RWPE2 (cell line): ENCODE results near the gene CACNA1H.

Source experiments
- ATAC-seq: fragments of 200-7000 bp; cut with Tn5 transposase; 3 replicates; pipeline ENCODE4 v1.9.1; 2021; ENCODE audit warnings: low read depth
- DNase-seq: peaks from one replicate; pipeline ENCODE4 v3.0.0-alpha.2; 2020; ENCODE audit warnings: low spot score
- H3K27ac ChIP-seq: fragments of 450-650 bp; 2 replicates; pipeline ENCODE4 v1.5.1; 2017; ENCODE audit warnings: mild to moderate bottlenecking; ENCODE audit not compliant: poor library complexity, severe bottlenecking
- H3K27me3 ChIP-seq: fragments of 250-450 bp; sonication (Bioruptor Pico); 2 replicates; pipeline ENCODE4 v1.5.1; 2021; ENCODE audit warnings: mild to moderate bottlenecking, moderate library complexity; ENCODE audit not compliant: insufficient read depth, poor library complexity, severe bottlenecking
- H3K36me3 ChIP-seq: fragments of 250-450 bp; sonication (Bioruptor Pico); 2 replicates; pipeline ENCODE4 v1.5.1; 2020; ENCODE audit warnings: low read depth, mild to moderate bottlenecking, moderate library complexity
- H3K4me1 ChIP-seq: fragments of 250-450 bp; sonication (Bioruptor Pico); 2 replicates; pipeline ENCODE4 v1.5.1; 2021; ENCODE audit warnings: mild to moderate bottlenecking, moderate library complexity; ENCODE audit not compliant: insufficient read depth, poor library complexity, severe bottlenecking
- H3K4me3 ChIP-seq: fragments of 250-450 bp; sonication (Bioruptor Pico); 2 replicates; pipeline ENCODE4 v1.5.1; 2021; ENCODE audit warnings: mild to moderate bottlenecking, moderate library complexity; ENCODE audit not compliant: severe bottlenecking
- H3K9me3 ChIP-seq: fragments of 250-450 bp; sonication (Bioruptor Pico); 2 replicates; pipeline ENCODE4 v1.5.1; 2021; ENCODE audit warnings: mild to moderate bottlenecking, moderate library complexity; ENCODE audit not compliant: severe bottlenecking
- CTCF ChIP-seq: fragments of 450-650 bp; IDR thresholded peaks from one replicate; pipeline ENCODE4 v1.5.1; 2017; ENCODE audit warnings: mild to moderate bottlenecking, moderate library complexity; ENCODE audit not compliant: poor library complexity, severe bottlenecking

CACNA1H gene

GRCh38 chr16:1201444-1201843 is 48.5 kb downstream of the CACNA1H start:
- no peaks in the 10 kb centered on the region for H3K4me1 ChIP-seq
- no peak overlapping the region for H3K4me3 ChIP-seq
- no peaks in the 10 kb centered on the region for H3K9me3 ChIP-seq
- ATAC-seq (no peak), DNase-seq (no peak)
- no peak for TF ChIP-seq CTCF
- no peaks in the 10 kb centered on the region for H3K27me3 ChIP-seq
- H3K36me3 ChIP-seq: no peaks in the 10 kb centered on the region
- H3K27ac ChIP-seq: no peak overlapping the region

GRCh38 chr16:1202274-1202673 is 49.4 kb downstream of the CACNA1H start:
- Histone ChIP-seq H3K4me1 (no peaks in the 10 kb centered on the region), H3K4me3 (no peak overlapping the region), H3K27me3 (no peaks in the 10 kb centered on the region), H3K9me3 (no peaks in the 10 kb centered on the region), H3K27ac (no peak overlapping the region), H3K36me3 (no peaks in the 10 kb centered on the region)
- DNase-seq (no peak), ATAC-seq (no peak)
- no peak for TF ChIP-seq CTCF

- H3K4me3 ChIP-seq: no peak overlapping the region
- DNase-seq: no peak
- no peak overlapping the region for H3K27ac ChIP-seq
- no peaks in the 10 kb centered on the region for H3K9me3 ChIP-seq
- no peaks in the 10 kb centered on the region for H3K4me1 ChIP-seq
- no peak for ATAC-seq
- H3K36me3 ChIP-seq: no peaks in the 10 kb centered on the region
- TF ChIP-seq CTCF: no peak
- H3K27me3 ChIP-seq: no peaks in the 10 kb centered on the region
These were observed 52.0 kb downstream of the CACNA1H start for GRCh38 chr16:1204933-1205332.

- Histone ChIP-seq H3K9me3 (no peaks in the 10 kb centered on the region), H3K27ac (no peak overlapping the region), H3K36me3 (no peaks in the 10 kb centered on the region), H3K4me3 (no peak overlapping the region), H3K4me1 (no peaks in the 10 kb centered on the region), H3K27me3 (no peaks in the 10 kb centered on the region)
- ATAC-seq (no peak), DNase-seq (no peak)
- TF ChIP-seq CTCF: no peak
These were observed 53.4 kb downstream of the CACNA1H start for GRCh38 chr16:1206326-1206725.

- Histone ChIP-seq H3K27me3 (no peaks in the 10 kb centered on the region), H3K4me3 (no peak overlapping the region), H3K36me3 (no peaks in the 10 kb centered on the region), H3K27ac (no peak overlapping the region), H3K9me3 (no peaks in the 10 kb centered on the region), H3K4me1 (no peaks in the 10 kb centered on the region)
- ATAC-seq: no peak
- DNase-seq: no peak
- no peak for TF ChIP-seq CTCF
These were observed 53.9 kb downstream of the CACNA1H start for GRCh38 chr16:1206786-1207185.
